ENCODE results near the gene PDIA4.

DNA sequence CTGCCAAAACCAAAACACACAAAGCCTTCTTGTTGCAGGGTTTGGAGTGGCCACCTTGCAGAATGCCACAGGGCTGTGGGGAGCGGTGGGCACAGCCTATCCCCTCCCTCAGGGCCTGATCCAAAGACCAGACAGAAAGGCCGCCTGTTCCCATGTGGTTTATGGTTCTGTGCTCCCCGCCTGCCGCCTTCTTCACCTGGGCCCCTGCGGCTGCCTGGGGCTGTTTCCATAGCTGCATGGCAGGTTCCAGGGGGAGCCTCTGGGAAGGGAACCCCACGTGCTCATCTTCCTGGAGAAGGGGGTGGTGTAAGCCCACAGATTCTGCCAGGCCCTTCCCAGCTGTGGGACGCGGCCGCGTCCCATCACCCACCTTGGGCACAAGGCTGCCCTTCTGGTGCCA is 73.5 kb downstream of the PDIA4 start:
- TF ChIP-seq EZH2phosphoT487 (conservative IDR thresholded peaks at IDR 0.05; ENCODE audit: low read length) = no peak
- TF ChIP-seq, protein P1, sequence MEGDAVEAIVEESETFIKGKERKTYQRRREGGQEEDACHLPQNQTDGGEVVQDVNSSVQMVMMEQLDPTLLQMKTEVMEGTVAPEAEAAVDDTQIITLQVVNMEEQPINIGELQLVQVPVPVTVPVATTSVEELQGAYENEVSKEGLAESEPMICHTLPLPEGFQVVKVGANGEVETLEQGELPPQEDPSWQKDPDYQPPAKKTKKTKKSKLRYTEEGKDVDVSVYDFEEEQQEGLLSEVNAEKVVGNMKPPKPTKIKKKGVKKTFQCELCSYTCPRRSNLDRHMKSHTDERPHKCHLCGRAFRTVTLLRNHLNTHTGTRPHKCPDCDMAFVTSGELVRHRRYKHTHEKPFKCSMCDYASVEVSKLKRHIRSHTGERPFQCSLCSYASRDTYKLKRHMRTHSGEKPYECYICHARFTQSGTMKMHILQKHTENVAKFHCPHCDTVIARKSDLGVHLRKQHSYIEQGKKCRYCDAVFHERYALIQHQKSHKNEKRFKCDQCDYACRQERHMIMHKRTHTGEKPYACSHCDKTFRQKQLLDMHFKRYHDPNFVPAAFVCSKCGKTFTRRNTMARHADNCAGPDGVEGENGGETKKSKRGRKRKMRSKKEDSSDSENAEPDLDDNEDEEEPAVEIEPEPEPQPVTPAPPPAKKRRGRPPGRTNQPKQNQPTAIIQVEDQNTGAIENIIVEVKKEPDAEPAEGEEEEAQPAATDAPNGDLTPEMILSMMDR (IDR thresholded peaks at IDR 0.05; ENCODE audit: insufficient read depth, low read length, poor library complexity, severe bottlenecking) = no peak

Data from SU-DHL-6 (cell line).